Measurements from ENCODE around the gene MSRB1. TPM values are rescaled to one million over a fixed set of nuclear protein-coding genes. Genes with fewer than 3 reads are reported as not detected.
A peak's percentile ranks its signal among the peaks of the same experiment; 100 is the strongest.

Gene MSRB1
- total and polyA plus RNA-seq, 2 of the 8 experiments (the other 6 are each of a cell fraction or from before 2014, with no cell fraction given): 28.2 to 51.4 TPM

- ChIA-PET CTCF (ENCODE audit: partially characterized antibody) (interaction anchor here (0.7 to 8.0 kb wide), 9 partner anchors 8 to 69 kb away, joined by 3 to 75 read pairs (median 9); no protein-coding TSS in a partner anchor), POLR2A (ENCODE audit: partially characterized antibody) (interaction anchor here (1.5 to 3.4 kb wide), 8 partner anchors 8 to 36 kb away, joined by 5 to 25 read pairs (median 8); partner anchors contain the start of genes MSRB1, RNF151 and RPS2)
- H4K8ac ChIP-seq (ENCODE audit: extremely low read depth, insufficient read depth, low read length): peak overlapping the region; percentile 87; the same call in 1 of the 2 replicates
- no peak overlapping the region for H3K14ac ChIP-seq (ENCODE audit: insufficient read length)
- peaks cover 0 to 4% of the 10 kb centered on the region in 2 experiments for H4K20me1 ChIP-seq (replicated peaks in 1 of 2; ENCODE audit: control insufficient read depth in 1 of 2, insufficient read depth in 2 of 2, low read length in 2 of 2)
- no peak overlapping the region for H2BK5ac ChIP-seq (ENCODE audit: low read depth, low read length)
- H2BK12ac ChIP-seq (ENCODE audit: low read depth, low read length): no peak overlapping the region
- H3K56ac ChIP-seq (replicated peaks; ENCODE audit: insufficient read length, low read depth, low read length): no peak overlapping the region
- no peak overlapping the region for H3K4me3 ChIP-seq (ENCODE audit: extremely low read depth in 1 of 4, insufficient read depth in 2 of 4, low read depth in 3 of 4, low read length in 4 of 4)
- H3K36me3 ChIP-seq (ENCODE audit: control insufficient read depth in 2 of 4, insufficient read depth in 4 of 4, low read length in 3 of 4): peaks cover 0 to 3% (median 1%) of the 10 kb centered on the region in 4 experiments; a peak in 4 of 8 replicates
- peaks cover 0 to 6% (median 2%) of the 10 kb centered on the region in 4 experiments; a peak in 4 of 7 replicates for H3K4me1 ChIP-seq (replicated peaks in 1 of 4; ENCODE audit: control insufficient read depth in 3 of 4, insufficient read depth in 4 of 4, low read length in 3 of 4)
- H3K4me2 ChIP-seq (ENCODE audit: insufficient read depth in 1 of 2, low read depth in 2 of 2, low read length in 2 of 2): no peak overlapping the region
- H3K23me2 ChIP-seq (ENCODE audit: low read depth, low read length): no peaks in the 10 kb centered on the region
- H2BK120ac ChIP-seq (replicated peaks; ENCODE audit: low read depth, low read length): no peak overlapping the region
- no peak overlapping the region for H3K27ac ChIP-seq (ENCODE audit: low read depth, low read length)
- H3K9me3 ChIP-seq (ENCODE audit: insufficient read depth in 2 of 2, low read depth in 1 of 2, low read length in 1 of 2): no peaks in the 10 kb centered on the region
- H2BK15ac ChIP-seq (ENCODE audit: low read length): no peak overlapping the region; the same call in 1 of the 2 replicates
- no peak overlapping the region for H4K91ac ChIP-seq (replicated peaks; ENCODE audit: insufficient read length, low read length)
- H3K18ac ChIP-seq (ENCODE audit: extremely low read depth, low read length): no peak overlapping the region
- peaks cover 0 to 13% (median 8%) of the 10 kb centered on the region in 4 experiments; a peak in 5 of 7 replicates for H3K27me3 ChIP-seq (replicated peaks in 1 of 4; ENCODE audit: control insufficient read depth in 3 of 4, extremely low read depth in 1 of 4, insufficient read depth in 3 of 4, low read length in 3 of 4)
- no peak overlapping the region for H4K5ac ChIP-seq (ENCODE audit: insufficient read length, low read depth, low read length)
- no peak overlapping the region for H2AFZ ChIP-seq (ENCODE audit: low read length)
- H3K79me2 ChIP-seq (ENCODE audit: control insufficient read depth in 1 of 2, insufficient read depth in 2 of 2, low read length in 2 of 2): no peaks in the 10 kb centered on the region
- WGBS, 2 experiments (ENCODE audit: extremely low coverage in 1 of 2, insufficient coverage in 1 of 2, insufficient read length in 1 of 2, insufficient replicate concordance in 2 of 2, low coverage in 1 of 2, low lambda C conversion rate in 2 of 2, missing lambda C conversion rate in 1 of 2): 84% methylated on average over 22 of the region's 23 CpGs; no CpG with 5 or more reads in 1 of the 2 experiments
- no peak overlapping the region for H2AK5ac ChIP-seq (ENCODE audit: low read depth, low read length)
- H3K79me1 ChIP-seq (ENCODE audit: low read depth, low read length): no peaks in the 10 kb centered on the region
- H3K4ac ChIP-seq (replicated peaks; ENCODE audit: insufficient read length, low read depth, low read length): no peak overlapping the region
- no peak overlapping the region for H3K23ac ChIP-seq (ENCODE audit: insufficient read length)
- no peak overlapping the region for H2BK20ac ChIP-seq (ENCODE audit: low read length)
- no peak for DNase-seq (ENCODE audit: low read depth in 1 of 2, low spot score in 2 of 2)
- no peak for FAIRE-seq
- H3K9ac ChIP-seq (replicated peaks in 1 of 4; ENCODE audit: extremely low read depth in 1 of 4, low read depth in 3 of 4, low read length in 3 of 4): no peak overlapping the region
- TF ChIP-seq CHD2 (IDR thresholded peaks at IDR 0.05; ENCODE audit: low read length): no peak
- no peak for TF ChIP-seq TBP (IDR thresholded peaks at IDR 0.05; ENCODE audit: low read depth, low read length)
- TF ChIP-seq TAF1 (IDR thresholded peaks at IDR 0.05; ENCODE audit: low read depth, low read length): no peak
- no peak for TF ChIP-seq KDM5A (IDR thresholded peaks at IDR 0.05; ENCODE audit: low read length)
- no peak for TF ChIP-seq RAD21 (IDR thresholded peaks at IDR 0.05 in 1 of 2, conservative IDR thresholded peaks at IDR 0.05 in 1 of 2; ENCODE audit: low read depth in 2 of 2, low read length in 2 of 2)
- TF ChIP-seq GTF2F1 (IDR thresholded peaks at IDR 0.05; ENCODE audit: borderline replicate concordance, low read depth, low read length): no peak
- TF ChIP-seq JUN (IDR thresholded peaks at IDR 0.05; ENCODE audit: low read depth, low read length): no peak
Observed at GRCh38 chr16:1933097-1933661, 9.8 kb downstream of the MSRB1 start.

Data from H1 (cell line).